Measurements from ENCODE around the gene GRM7.

The GRM7 gene

GRCh38 chr3:7160689-7161088 is 299.8 kb downstream of the GRM7 start:
- DNase-seq, result no peak

GRCh38 chr3:7166460-7166859 is 305.5 kb downstream of the GRM7 start:
- DNase-seq, result no peak

GRCh38 chr3:7171493-7171892 is 310.6 kb downstream of the GRM7 start:
- no peak for DNase-seq

GRCh38 chr3:7172996-7173395 is 312.1 kb downstream of the GRM7 start:
- no peak for DNase-seq

- no peak for DNase-seq
Measured at GRCh38 chr3:7188551-7188950, 327.6 kb downstream of the GRM7 start.

GRCh38 chr3:7190095-7190494 is 329.2 kb downstream of the GRM7 start:
- DNase-seq, result no peak

GRCh38 chr3:7193269-7193668 is 332.4 kb downstream of the GRM7 start:
- no peak for DNase-seq

GRCh38 chr3:7194071-7194835 is 333.3 kb downstream of the GRM7 start:
- no peak for DNase-seq

- no peak for DNase-seq
Measured at GRCh38 chr3:7195934-7196333, 335.0 kb downstream of the GRM7 start.

- no peak for DNase-seq
Measured at GRCh38 chr3:7201784-7202183, 340.9 kb downstream of the GRM7 start.

- DNase-seq, result no peak
Measured at GRCh38 chr3:7203969-7204847, 343.3 kb downstream of the GRM7 start.

- DNase-seq, result no peak
Measured at GRCh38 chr3:7204848-7205156, 343.9 kb downstream of the GRM7 start.

- no peak for DNase-seq
Measured at GRCh38 chr3:7205535-7205934, 344.6 kb downstream of the GRM7 start.

- no peak for DNase-seq
Measured at GRCh38 chr3:7205962-7206361, 345.0 kb downstream of the GRM7 start.

GRCh38 chr3:7207125-7207524 is 346.2 kb downstream of the GRM7 start:
- no peak for DNase-seq

- no peak for DNase-seq
Measured at GRCh38 chr3:7207928-7208327, 347.0 kb downstream of the GRM7 start.

GRCh38 chr3:7209098-7209497 is 348.2 kb downstream of the GRM7 start:
- DNase-seq, result no peak

GRCh38 chr3:7211740-7212139 is 350.8 kb downstream of the GRM7 start:
- DNase-seq, result no peak

GRCh38 chr3:7215706-7216105 is 354.8 kb downstream of the GRM7 start:
- DNase-seq, result no peak

- DNase-seq, result no peak
Measured at GRCh38 chr3:7226393-7226792, 365.5 kb downstream of the GRM7 start.

GRCh38 chr3:7238565-7239295 is 377.8 kb downstream of the GRM7 start:
- DNase-seq, result no peak

- DNase-seq, result no peak
Measured at GRCh38 chr3:7241584-7242302, 380.8 kb downstream of the GRM7 start.

- DNase-seq, result no peak
Measured at GRCh38 chr3:7242303-7242635, 381.4 kb downstream of the GRM7 start.

Measured in Kasumi-1 (cell line).